NCI-H2196 (cell line): ENCODE measurements around the gene WBP2.
"Not testable (repeated sequence)": the region's sequence is repeated elsewhere in the genome, so short reads cannot be mapped to it uniquely, and the experiment has no call there.

Experiments
- DNase-seq: peaks from one replicate; lab custom pipeline; 2025; ENCODE audit not compliant: unreplicated experiment; lab: John Stamatoyannopoulos, UW

WBP2 gene

GRCh38 chr17:75868730-75869281 lies 13.7 kb upstream of the WBP2 start:
- DNase-seq, result not testable (repeated sequence)

- DNase-seq, result not testable (repeated sequence)
Measured at GRCh38 chr17:75865404-75866188, 10.5 kb upstream of the WBP2 start.

GRCh38 chr17:75864887-75865286 lies 9.8 kb upstream of the WBP2 start:
- DNase-seq, result not testable (repeated sequence)

- no peak for DNase-seq
Measured at GRCh38 chr17:75864448-75864871, 9.3 kb upstream of the WBP2 start.

GRCh38 chr17:75861927-75862317 lies 6.8 kb upstream of the WBP2 start:
- DNase-seq, result no peak

- not testable (repeated sequence) for DNase-seq
Measured at GRCh38 chr17:75859358-75859757, 4.2 kb upstream of the WBP2 start.

- DNase-seq, result no peak
Measured at GRCh38 chr17:75856062-75856756, 1.1 kb upstream of the WBP2 start.

- DNase-seq, result no peak
Measured at GRCh38 chr17:75854881-75855309, 240 bp downstream of the WBP2 start.

GRCh38 chr17:75854101-75854748 lies 910 bp downstream of the WBP2 start:
- DNase-seq, result no peak

- no peak for DNase-seq
Measured at GRCh38 chr17:75853433-75853832, 1.7 kb downstream of the WBP2 start.

- DNase-seq, result not testable (repeated sequence)
Measured at GRCh38 chr17:75851693-75851991, 3.5 kb downstream of the WBP2 start.

GRCh38 chr17:75850928-75851692 lies 4.0 kb downstream of the WBP2 start:
- DNase-seq, result no peak

- DNase-seq, result no peak
Measured at GRCh38 chr17:75849724-75850123, 5.4 kb downstream of the WBP2 start.

GRCh38 chr17:75849279-75849646 lies 5.9 kb downstream of the WBP2 start:
- DNase-seq, result no peak

- DNase-seq, result peak; percentile 87
Measured at GRCh38 chr17:75848523-75849278, 6.4 kb downstream of the WBP2 start.

- DNase-seq, result no peak
Measured at GRCh38 chr17:75847614-75848522, 7.3 kb downstream of the WBP2 start.

GRCh38 chr17:75846692-75847613 lies 8.2 kb downstream of the WBP2 start:
- DNase-seq, result no peak
